Measurements from ENCODE around the gene ANKRD27.
"Not testable (repeated sequence)": the region's sequence is repeated elsewhere in the genome, so short reads cannot be mapped to it uniquely, and the experiment has no call there.

Gene ANKRD27

GRCh38 chr19:32652331-32652730, 22.6 kb downstream of the ANKRD27 start:
- not testable (repeated sequence) for DNase-seq (ENCODE audit: low spot score)

- DNase-seq (ENCODE audit: low spot score) = no peak
These were observed 23.2 kb downstream of the ANKRD27 start for GRCh38 chr19:32651729-32652140.

GRCh38 chr19:32650671-32651070, 24.3 kb downstream of the ANKRD27 start:
- DNase-seq (ENCODE audit: low spot score) = no peak

- DNase-seq (ENCODE audit: low spot score) = no peak
These were observed 25.2 kb downstream of the ANKRD27 start for GRCh38 chr19:32649751-32650150.

- DNase-seq (ENCODE audit: low spot score) = no peak
These were observed 27.6 kb downstream of the ANKRD27 start for GRCh38 chr19:32647361-32647760.

GRCh38 chr19:32646556-32646955, 28.4 kb downstream of the ANKRD27 start:
- DNase-seq (ENCODE audit: low spot score) = no peak

- no peak for DNase-seq (ENCODE audit: low spot score)
These were observed 32.2 kb downstream of the ANKRD27 start for GRCh38 chr19:32642771-32643170.

- DNase-seq (ENCODE audit: low spot score) = no peak
These were observed 36.4 kb downstream of the ANKRD27 start for GRCh38 chr19:32638625-32639024.

- DNase-seq (ENCODE audit: low spot score) = no peak
These were observed 37.5 kb downstream of the ANKRD27 start for GRCh38 chr19:32637480-32637879.

- no peak for DNase-seq (ENCODE audit: low spot score)
These were observed 43.6 kb downstream of the ANKRD27 start for GRCh38 chr19:32631381-32631780.

- no peak for DNase-seq (ENCODE audit: low spot score)
These were observed 44.6 kb downstream of the ANKRD27 start for GRCh38 chr19:32630338-32630737.

- DNase-seq (ENCODE audit: low spot score) = no peak
These were observed 47.2 kb downstream of the ANKRD27 start for GRCh38 chr19:32627714-32628270.

- no peak for DNase-seq (ENCODE audit: low spot score)
These were observed 48.0 kb downstream of the ANKRD27 start for GRCh38 chr19:32626969-32627368.

GRCh38 chr19:32624410-32624809, 50.6 kb downstream of the ANKRD27 start:
- no peak for DNase-seq (ENCODE audit: low spot score)

GRCh38 chr19:32622002-32622401, 53.0 kb downstream of the ANKRD27 start:
- no peak for DNase-seq (ENCODE audit: low spot score)

GRCh38 chr19:32619051-32619685, 55.8 kb downstream of the ANKRD27 start:
- no peak for DNase-seq (ENCODE audit: low spot score)

- no peak for DNase-seq (ENCODE audit: low spot score)
These were observed 59.4 kb downstream of the ANKRD27 start for GRCh38 chr19:32615569-32615968.

GRCh38 chr19:32614916-32615315, 60.1 kb downstream of the ANKRD27 start:
- DNase-seq (ENCODE audit: low spot score) = no peak

- DNase-seq (ENCODE audit: low spot score) = no peak
These were observed 62.0 kb downstream of the ANKRD27 start for GRCh38 chr19:32613008-32613407.

- DNase-seq (ENCODE audit: low spot score) = no peak
These were observed 63.8 kb downstream of the ANKRD27 start for GRCh38 chr19:32611161-32611560.

GRCh38 chr19:32607479-32607878, 67.5 kb downstream of the ANKRD27 start:
- no peak for DNase-seq (ENCODE audit: low spot score)

- DNase-seq (ENCODE audit: low spot score) = no peak
These were observed 68.7 kb downstream of the ANKRD27 start for GRCh38 chr19:32606289-32606688.

GRCh38 chr19:32605544-32605943, 69.4 kb downstream of the ANKRD27 start:
- no peak for DNase-seq (ENCODE audit: low spot score)

GRCh38 chr19:32603961-32604360, 71.0 kb downstream of the ANKRD27 start:
- no peak for DNase-seq (ENCODE audit: low spot score)

Measured in RKO (cell line).